Mesothelial cell of epicardium (in vitro differentiated cells): ENCODE measurements around the gene ZIC1. TPM values are rescaled to one million over a fixed set of nuclear protein-coding genes. Genes with fewer than 3 reads are reported as not detected.

Experiments
- DNase-seq, 2 experiments: peaks; one replicate each; pipeline ENCODE4 v3.0.0; 2021; ENCODE audit warnings: low spot score in 2 of 2; ENCODE audit not compliant: unreplicated experiment in 2 of 2
- H3K27ac Mint-ChIP-seq: 2 replicates; pipeline ENCODE4 v1.8.0; 2021; ENCODE audit warnings: mixed read lengths
- H3K27me3 Mint-ChIP-seq: 2 replicates; pipeline ENCODE4 v1.8.0; 2021; ENCODE audit warnings: low read depth, mixed read lengths
- H3K36me3 Mint-ChIP-seq: 2 replicates; pipeline ENCODE4 v1.8.0; 2021; ENCODE audit warnings: mixed read lengths
- H3K4me1 Mint-ChIP-seq: 2 replicates; pipeline ENCODE4 v1.8.0; 2021; ENCODE audit warnings: mixed read lengths
- H3K4me3 Mint-ChIP-seq: 2 replicates; pipeline ENCODE4 v1.8.0; 2021; ENCODE audit warnings: mild to moderate bottlenecking, moderate library complexity, mixed read lengths
- H3K9me3 Mint-ChIP-seq: 2 replicates; pipeline ENCODE4 v1.8.0; 2021; ENCODE audit warnings: mixed read lengths
- CTCF ChIP-seq: fragments of 200-600 bp; sonication (generic); IDR thresholded peaks from one replicate; pipeline ENCODE4 v1.5.0; 2021; ENCODE audit warnings: antibody characterized with exemption; ENCODE audit not compliant: unreplicated experiment
- total RNA-seq: library from RNA; stranded (reverse); gene quantifications from 3 replicates; pipeline ENCODE4 v1.2.1, GENCODE V29; 2021

ZIC1 gene
- total RNA-seq, 1 donor from 2014 or later: 0.22 TPM

GRCh38 chr3:147391781-147392624 lies 17.2 kb upstream of the ZIC1 start:
- H3K36me3 Mint-ChIP-seq: no peaks in the 10 kb centered on the region
- no peak for DNase-seq
- no peaks in the 10 kb centered on the region for H3K9me3 Mint-ChIP-seq
- peaks cover 23% of the 10 kb centered on the region for H3K4me1 Mint-ChIP-seq
- H3K4me3 Mint-ChIP-seq: peak overlapping the region; percentile 47
- no peak for TF ChIP-seq CTCF
- peaks cover 100% of the 10 kb centered on the region for H3K27me3 Mint-ChIP-seq
- no peak overlapping the region for H3K27ac Mint-ChIP-seq

GRCh38 chr3:147392625-147392946 lies 16.6 kb upstream of the ZIC1 start:
- Mint-ChIP-seq H3K36me3 (no peaks in the 10 kb centered on the region), H3K4me1 (peaks cover 25% of the 10 kb centered on the region), H3K27ac (no peak overlapping the region), H3K4me3 (peak overlapping the region; percentile 47), H3K27me3 (peaks cover 100% of the 10 kb centered on the region), H3K9me3 (no peaks in the 10 kb centered on the region)
- no peak for TF ChIP-seq CTCF
- no peak for DNase-seq

- peak overlapping the region; percentile 22 for H3K4me3 Mint-ChIP-seq
- peaks cover 100% of the 10 kb centered on the region for H3K27me3 Mint-ChIP-seq
- no peaks in the 10 kb centered on the region for H3K36me3 Mint-ChIP-seq
- H3K4me1 Mint-ChIP-seq: peaks cover 29% of the 10 kb centered on the region
- no peak overlapping the region for H3K27ac Mint-ChIP-seq
- no peak for DNase-seq
- TF ChIP-seq CTCF: no peak
- no peaks in the 10 kb centered on the region for H3K9me3 Mint-ChIP-seq
Measured at GRCh38 chr3:147393261-147393942, 15.8 kb upstream of the ZIC1 start.

- Mint-ChIP-seq H3K9me3 (no peaks in the 10 kb centered on the region), H3K27ac (no peak overlapping the region), H3K4me1 (peaks cover 29% of the 10 kb centered on the region), H3K27me3 (peaks cover 100% of the 10 kb centered on the region), H3K36me3 (no peaks in the 10 kb centered on the region), H3K4me3 (peak overlapping the region; percentile 14)
- no peak for TF ChIP-seq CTCF
- no peak for DNase-seq
Measured at GRCh38 chr3:147393943-147394883, 15.0 kb upstream of the ZIC1 start.

- H3K27me3 Mint-ChIP-seq: peaks cover 100% of the 10 kb centered on the region
- no peaks in the 10 kb centered on the region for H3K9me3 Mint-ChIP-seq
- DNase-seq: no peak
- no peak for TF ChIP-seq CTCF
- H3K4me1 Mint-ChIP-seq: peaks cover 29% of the 10 kb centered on the region
- no peaks in the 10 kb centered on the region for H3K36me3 Mint-ChIP-seq
- no peak overlapping the region for H3K4me3 Mint-ChIP-seq
- no peak overlapping the region for H3K27ac Mint-ChIP-seq
Measured at GRCh38 chr3:147394884-147395225, 14.3 kb upstream of the ZIC1 start.
